ENCODE results near the gene ASTN2.

Gene ASTN2

DNA sequence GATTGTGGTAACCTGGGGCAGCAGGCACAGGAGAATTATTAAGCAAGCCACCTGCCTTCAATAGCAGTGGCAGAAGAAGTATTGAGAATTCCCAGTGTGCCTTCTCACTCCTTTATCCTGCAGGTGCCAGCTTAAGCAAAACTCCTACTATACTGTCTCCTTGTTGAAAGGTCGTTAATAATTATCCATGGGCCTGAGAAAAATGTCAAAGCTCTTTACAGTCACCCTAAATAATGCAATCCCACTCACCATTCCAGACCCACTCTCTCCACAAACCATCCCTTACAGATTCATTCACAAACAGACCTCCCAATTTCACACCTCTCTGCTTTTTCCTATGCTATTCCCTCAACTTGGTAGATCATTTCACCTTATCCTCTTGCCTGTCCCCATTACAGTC is 889.2 kb downstream of the ASTN2 start:
- no peak for DNase-seq (ENCODE audit: low read depth, low spot score)

DNA sequence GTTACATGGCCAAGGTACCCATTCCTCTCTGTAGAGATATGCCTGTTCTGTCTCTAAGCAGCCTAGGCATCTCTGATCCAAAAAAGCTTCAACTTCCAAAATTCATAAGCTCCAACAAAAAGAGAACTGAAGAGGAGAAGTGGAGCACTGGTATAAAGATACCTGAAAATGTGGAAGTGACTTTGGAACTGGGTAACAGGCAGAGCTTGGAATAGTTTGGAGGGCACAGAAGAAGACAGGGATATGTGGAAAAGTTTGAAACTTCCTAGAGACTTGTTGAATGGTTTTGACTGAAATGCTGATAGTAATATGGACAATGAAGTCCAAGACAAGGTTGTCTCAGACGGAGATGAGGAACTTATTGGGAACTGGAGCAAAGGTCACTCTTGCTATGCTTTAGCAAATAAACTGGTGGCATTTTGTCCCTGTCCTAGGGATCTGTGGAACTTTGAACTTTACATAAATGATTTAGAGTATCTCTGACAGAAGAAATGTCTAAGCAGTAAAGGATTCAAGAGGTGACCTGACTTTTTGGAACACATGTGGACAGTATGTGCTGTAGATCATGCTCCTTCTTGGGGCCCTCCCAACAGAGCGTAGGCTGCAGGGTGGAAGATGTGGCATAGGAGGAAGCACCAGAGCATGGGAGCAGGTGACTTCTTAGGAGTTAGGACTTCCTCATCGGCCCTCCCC is 889.9 kb downstream of the ASTN2 start:
- no peak for DNase-seq (ENCODE audit: low read depth, low spot score)

DNA sequence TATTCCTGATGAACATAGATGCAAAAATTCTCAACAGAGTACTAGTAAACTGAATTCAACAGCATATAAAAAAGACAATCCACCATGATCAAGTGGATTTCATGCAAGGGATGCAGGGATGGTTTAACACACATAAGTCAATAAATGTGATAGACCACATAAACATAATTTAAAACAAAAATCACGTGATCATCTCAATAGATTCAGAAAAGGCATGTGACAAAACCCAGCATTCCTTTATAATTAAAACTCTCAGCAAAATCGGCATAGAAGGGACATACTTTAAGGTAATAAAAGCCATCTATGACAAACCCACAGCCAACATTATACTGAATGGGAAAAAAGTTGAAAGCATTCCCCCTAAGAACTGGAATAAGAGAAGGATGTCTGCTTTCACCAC is 894.6 kb downstream of the ASTN2 start:
- no peak for DNase-seq (ENCODE audit: low read depth, low spot score)

DNA sequence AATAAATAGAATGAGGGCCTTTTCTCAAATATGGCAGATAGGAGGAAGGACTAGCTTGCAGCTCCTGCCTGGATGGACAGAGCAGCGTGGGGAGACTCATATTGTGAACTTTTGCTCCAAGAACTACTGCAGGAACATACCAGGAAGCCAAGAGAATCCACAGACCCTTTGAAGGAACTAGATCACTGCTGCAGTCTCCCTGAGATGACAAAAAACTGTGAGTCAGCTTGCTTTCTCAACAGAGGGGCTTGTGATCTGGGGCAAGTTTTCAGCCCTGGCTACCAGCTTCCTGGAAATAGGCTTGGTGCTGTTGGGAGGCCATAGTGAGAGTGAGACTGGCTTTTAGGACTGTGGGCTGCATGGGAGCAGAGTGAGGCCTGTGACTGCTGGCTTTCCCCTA is 898.4 kb downstream of the ASTN2 start:
- no peak for DNase-seq (ENCODE audit: low read depth, low spot score)

- no peak for DNase-seq (ENCODE audit: low read depth, low spot score)
These were observed 899.3 kb downstream of the ASTN2 start for GRCh38 chr9:116515541-116515940.

DNA sequence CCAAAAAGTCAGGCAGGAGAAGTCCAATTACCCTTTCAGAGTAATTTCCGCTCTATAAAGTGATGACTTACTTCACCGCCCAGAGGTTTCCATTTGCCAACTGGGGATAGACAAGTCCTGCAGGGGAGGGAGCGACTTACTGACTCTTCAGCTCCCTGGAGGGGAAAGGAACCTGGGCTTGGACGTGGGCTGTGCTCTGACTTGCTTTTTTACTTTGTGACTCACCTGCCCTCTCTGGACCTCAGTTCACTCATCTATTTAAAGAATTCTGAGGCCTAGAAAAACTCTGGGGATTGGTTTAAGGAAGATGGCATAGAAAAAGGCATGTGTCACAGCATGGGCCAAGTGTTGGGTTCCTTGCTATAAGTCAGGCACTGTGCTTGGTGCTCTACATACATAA is 908.2 kb downstream of the ASTN2 start:
- no peak for DNase-seq (ENCODE audit: low read depth, low spot score)

- no peak for DNase-seq (ENCODE audit: low read depth, low spot score)
These were observed 909.9 kb downstream of the ASTN2 start for GRCh38 chr9:116504893-116505480.

GRCh38 chr9:116504081-116504480 is 910.8 kb downstream of the ASTN2 start:
- DNase-seq (ENCODE audit: low read depth, low spot score): no peak

DNA sequence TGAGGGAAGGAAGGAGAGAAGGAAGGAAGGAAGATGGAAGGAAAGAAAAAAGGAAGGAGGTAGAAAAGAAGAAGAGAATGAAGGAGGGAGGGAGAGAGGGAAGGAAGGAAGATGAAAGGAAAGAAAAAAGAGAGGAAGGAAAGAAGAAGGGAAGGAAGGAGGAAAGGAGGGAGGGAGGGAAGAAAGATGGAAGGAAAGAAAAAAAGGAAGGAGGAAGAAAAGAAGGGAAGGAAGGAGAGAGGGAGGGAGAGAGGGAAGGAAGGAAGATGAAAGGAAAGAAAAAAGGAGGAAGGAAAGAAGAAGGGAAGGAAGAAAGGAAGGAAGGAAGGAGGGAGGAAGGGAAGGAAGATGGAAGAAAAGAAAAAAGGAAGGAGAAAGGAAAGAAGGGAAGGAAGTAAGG is 912.1 kb downstream of the ASTN2 start:
- DNase-seq (ENCODE audit: low read depth, low spot score): no peak

GRCh38 chr9:116501871-116502270 is 913.0 kb downstream of the ASTN2 start:
- DNase-seq (ENCODE audit: low read depth, low spot score): peak; percentile 37

GRCh38 chr9:116499986-116500871 is 914.6 kb downstream of the ASTN2 start:
- peak; percentile 60 for DNase-seq (ENCODE audit: low read depth, low spot score)

DNA sequence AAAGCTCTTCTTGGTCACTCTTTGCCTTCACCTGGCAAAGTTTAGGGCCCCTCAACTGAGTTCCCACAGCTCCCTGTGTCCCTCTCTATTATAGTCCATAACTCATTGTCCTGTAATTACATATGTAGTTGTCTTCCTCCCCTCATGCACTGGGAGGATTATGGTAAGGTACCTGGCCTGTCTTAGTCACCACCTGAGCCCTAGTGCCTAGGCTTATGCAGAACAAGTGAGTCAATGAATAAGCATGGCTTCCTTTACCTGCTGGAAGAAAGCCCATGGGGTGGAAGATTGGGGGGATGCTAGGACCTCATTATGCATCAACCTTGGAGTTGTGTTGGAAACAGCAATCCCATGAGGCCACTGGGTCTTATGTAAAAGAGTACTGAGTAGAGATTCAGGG is 915.4 kb downstream of the ASTN2 start:
- DNase-seq (ENCODE audit: low read depth, low spot score): no peak

DNA sequence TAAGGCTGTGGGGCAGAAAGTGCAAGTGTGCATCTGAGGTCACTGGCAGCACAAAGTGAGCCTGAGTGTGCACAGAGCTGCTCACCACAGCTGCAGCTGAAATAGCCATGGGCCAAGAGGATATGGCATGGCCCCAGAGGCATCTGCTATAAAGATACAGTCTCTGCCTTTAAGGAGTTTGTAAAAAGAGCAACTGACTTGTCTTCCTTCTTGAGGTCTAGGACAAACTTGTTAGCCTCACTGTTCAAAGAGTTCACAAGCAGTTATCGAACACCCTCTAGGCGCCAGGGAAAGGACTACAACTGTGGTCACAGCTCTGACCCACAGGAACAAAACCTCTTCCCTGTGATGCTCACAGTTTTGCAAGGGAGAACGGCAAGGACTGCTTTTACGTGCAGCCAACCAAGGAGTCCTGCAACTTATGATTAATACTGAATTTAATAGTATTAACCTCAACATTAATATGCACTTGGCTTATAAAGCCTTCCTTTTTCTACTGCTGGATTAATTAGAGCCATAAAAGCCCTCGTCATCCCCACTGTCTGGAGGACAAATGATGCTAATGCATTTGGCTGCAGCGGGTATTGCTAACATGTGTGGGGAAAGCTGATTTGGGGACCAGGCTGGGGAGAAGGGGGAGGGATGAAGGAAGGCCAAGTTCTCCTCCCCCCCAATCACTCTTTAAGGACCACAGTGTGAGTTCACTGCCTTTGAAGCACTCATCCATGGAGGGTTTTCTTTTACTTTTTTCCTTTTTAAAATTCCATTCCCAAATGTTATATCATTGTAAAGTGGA is 917.6 kb downstream of the ASTN2 start:
- peak; percentile 53 for DNase-seq (ENCODE audit: low read depth, low spot score)

DNA sequence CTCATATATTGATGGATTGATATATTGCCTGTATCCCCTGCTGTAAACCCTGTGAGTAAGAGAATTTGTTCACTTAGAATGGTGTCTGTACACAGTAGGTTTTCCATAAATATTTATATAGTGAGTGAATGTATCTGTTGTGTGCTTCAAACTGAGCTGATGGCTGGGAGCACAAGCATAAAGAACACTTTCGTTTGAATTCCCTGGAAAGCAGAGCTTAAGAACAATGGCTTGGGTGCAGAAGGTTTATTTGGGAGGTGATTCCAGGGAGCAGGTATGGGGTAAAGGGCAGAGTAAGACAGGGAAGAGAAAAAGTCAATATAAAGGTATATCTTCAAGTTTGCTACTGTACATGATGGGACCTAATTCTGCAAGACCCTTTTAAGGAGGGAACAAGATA is 918.7 kb downstream of the ASTN2 start:
- DNase-seq (ENCODE audit: low read depth, low spot score): no peak

DNA sequence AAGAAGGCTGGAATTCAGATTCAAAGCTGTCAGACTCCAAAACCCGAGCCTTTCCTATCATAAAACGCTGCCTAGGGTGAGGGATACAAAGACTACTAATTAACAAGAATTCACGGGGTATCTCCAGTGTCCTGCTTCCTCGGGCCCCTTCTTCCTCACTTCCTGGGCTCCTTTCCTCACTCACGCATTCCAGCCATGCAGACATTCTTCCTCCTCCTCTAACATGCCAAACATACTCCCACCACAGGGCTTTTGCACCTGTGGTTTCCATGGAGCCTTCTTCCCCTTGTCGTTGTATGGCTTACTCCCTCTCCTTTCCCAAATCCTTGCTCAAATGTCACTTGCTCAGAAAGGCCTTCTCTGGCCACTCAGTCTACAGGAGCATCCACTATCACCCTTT is 919.1 kb downstream of the ASTN2 start:
- no peak for DNase-seq (ENCODE audit: low read depth, low spot score)

DNA sequence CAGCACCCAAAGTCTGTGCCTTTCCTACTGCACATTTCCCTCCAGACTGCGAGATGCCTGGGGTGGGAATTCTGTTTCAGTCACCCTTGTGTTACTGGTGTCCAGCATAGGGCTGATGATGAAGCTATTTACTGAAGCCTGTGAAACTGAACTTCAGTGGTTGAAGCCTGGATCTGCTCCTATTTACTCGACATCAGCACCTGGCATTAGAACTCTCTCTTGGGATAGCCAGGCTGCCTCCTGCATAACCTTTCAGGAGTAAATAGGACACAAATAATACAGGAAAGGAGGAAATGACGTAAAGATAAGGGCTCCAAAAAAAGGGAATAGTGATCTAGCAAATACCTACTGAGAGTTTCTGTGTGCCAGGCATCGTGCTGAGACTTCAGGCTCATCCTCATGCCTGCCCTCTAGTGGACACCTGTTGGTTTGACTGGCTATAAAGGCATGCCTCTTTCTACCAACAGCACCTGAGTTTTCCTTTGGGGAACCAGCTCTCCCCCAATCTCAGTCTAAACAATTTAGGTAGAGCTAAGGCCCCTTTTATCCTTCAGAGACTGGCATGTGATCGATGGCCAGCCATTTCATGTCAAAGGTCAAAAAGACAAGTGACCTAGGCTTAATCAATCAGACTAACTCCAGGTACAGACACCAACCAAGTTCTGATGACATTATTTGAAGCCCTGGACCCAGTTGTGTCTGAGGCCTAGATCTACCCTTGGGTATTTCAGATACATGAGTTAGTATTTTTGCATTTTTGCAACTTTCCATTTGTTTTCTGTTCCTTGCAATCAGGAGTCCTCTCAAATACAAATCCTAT is 919.8 kb downstream of the ASTN2 start:
- no peak for DNase-seq (ENCODE audit: low read depth, low spot score)

DNA sequence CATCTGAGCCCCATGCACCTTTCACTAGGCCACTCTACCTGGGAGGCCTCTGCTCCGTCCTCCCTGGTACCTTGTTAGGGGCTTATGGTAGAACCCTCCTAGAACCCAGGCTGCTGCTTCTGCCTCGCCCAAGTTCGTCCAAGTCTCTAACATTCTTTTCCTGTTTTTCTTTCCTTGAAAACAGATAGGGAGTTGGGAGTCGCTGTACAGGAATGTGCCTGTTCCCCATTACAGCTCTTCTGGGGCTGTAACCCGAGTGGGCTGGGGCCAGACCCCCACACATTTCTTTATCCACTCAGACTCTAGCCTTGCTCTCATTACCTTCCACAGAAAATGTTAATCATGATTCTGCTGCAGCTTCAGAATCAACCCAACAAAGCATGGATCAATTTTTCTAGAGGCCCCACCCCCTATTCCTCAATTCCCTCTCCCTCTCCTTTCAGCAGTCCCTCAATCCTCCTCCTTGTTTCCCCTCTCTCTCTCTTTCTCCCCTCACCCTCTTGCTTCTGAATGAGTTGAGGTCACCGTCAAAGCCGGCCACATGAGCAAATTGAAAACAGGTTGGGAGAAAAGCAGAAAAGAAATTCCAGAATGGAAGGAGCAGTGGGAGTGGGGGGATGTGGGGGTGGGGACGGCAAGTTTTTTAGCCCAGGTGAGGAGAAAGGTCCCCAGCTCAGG is 921.5 kb downstream of the ASTN2 start:
- DNase-seq (ENCODE audit: low read depth, low spot score): no peak

- no peak for DNase-seq (ENCODE audit: low read depth, low spot score)
These were observed 923.2 kb downstream of the ASTN2 start for GRCh38 chr9:116491659-116492058.

DNA sequence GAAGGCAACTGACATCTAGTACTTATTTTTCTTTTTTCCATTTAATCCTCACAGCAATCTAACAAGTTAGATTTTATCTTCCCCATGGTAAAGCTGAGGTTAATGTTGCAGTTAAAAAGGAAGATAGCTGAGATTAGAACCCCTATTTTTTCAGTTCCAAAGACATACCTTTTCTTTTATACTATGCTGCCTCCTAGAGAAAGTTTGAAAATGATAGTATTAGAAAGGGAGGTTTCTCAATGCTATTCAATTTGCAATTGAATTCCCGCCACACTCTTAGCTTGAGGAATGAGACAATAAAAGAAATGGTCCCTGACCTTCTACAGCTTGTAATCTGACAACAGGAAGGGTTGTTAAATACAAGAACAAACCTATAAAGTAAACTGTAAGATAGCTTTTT is 923.6 kb downstream of the ASTN2 start:
- no peak for DNase-seq (ENCODE audit: low read depth, low spot score)

- DNase-seq (ENCODE audit: low read depth, low spot score): no peak
These were observed 924.5 kb downstream of the ASTN2 start for GRCh38 chr9:116490321-116490720.

Data from astrocyte of the hippocampus (primary cell).